Measurements from ENCODE around the gene DOCK11.

DNA sequence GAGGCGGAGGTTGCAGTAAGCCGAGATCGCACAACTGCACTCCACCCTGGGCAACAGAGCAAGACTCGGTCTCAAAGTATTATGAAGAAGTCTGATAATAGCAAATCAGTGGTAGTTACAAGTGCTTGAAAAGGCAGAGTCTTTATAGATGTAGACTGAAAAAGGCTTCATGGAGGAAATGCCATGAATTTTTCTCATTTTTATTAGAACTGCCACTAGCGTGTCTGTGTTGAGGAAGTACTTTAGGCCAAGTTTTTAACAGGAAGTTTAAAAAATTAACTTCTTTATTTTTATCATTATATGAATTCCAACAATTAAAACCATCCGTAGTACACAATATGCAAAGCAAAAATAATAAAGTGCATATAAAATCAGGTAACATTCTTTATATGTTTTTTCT is 199.0 kb downstream of the DOCK11 start:
- TF ChIP-seq, protein P1, sequence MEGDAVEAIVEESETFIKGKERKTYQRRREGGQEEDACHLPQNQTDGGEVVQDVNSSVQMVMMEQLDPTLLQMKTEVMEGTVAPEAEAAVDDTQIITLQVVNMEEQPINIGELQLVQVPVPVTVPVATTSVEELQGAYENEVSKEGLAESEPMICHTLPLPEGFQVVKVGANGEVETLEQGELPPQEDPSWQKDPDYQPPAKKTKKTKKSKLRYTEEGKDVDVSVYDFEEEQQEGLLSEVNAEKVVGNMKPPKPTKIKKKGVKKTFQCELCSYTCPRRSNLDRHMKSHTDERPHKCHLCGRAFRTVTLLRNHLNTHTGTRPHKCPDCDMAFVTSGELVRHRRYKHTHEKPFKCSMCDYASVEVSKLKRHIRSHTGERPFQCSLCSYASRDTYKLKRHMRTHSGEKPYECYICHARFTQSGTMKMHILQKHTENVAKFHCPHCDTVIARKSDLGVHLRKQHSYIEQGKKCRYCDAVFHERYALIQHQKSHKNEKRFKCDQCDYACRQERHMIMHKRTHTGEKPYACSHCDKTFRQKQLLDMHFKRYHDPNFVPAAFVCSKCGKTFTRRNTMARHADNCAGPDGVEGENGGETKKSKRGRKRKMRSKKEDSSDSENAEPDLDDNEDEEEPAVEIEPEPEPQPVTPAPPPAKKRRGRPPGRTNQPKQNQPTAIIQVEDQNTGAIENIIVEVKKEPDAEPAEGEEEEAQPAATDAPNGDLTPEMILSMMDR (IDR thresholded peaks at IDR 0.05; ENCODE audit: extremely low read depth in 1 of 2, insufficient read depth in 1 of 2, low read depth in 1 of 2, low read length in 2 of 2), result no peak
- TF ChIP-seq MYC (IDR thresholded peaks at IDR 0.05; ENCODE audit: low read depth, low read length) (no peak), POLR2A (IDR thresholded peaks at IDR 0.05; ENCODE audit: low read depth, low read length) (no peak), EZH2 (IDR thresholded peaks at IDR 0.05; ENCODE audit: borderline replicate concordance, low read depth, low read length, severe bottlenecking) (no peak), GATA2 (IDR thresholded peaks at IDR 0.05; ENCODE audit: insufficient read depth, insufficient read length, low read depth, low read length) (no peak), POLR2AphosphoS5 (IDR thresholded peaks at IDR 0.05; ENCODE audit: insufficient read depth, low read depth, low read length) (no peak), JUN (IDR thresholded peaks at IDR 0.05; ENCODE audit: borderline replicate concordance, insufficient read depth, insufficient read length, low read depth) (no peak)
- TF ChIP-seq, protein P2, sequence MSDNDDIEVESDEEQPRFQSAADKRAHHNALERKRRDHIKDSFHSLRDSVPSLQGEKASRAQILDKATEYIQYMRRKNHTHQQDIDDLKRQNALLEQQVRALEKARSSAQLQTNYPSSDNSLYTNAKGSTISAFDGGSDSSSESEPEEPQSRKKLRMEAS (IDR thresholded peaks at IDR 0.05; ENCODE audit: insufficient read depth, insufficient read length), result no peak
